Neural crest cell (in vitro differentiated cells): ENCODE measurements around the gene DCUN1D1. TPM values are rescaled to one million over a fixed set of nuclear protein-coding genes. Genes with fewer than 3 reads are reported as not detected.
A peak's percentile ranks its signal among the peaks of the same experiment; 100 is the strongest.

ENCODE experiments used
- DNase-seq: peaks from one replicate; pipeline ENCODE4 v3.0.0; 2021; ENCODE audit warnings: low read depth, mixed read lengths, low spot score
- H3K27ac Mint-ChIP-seq: one replicate; pipeline ENCODE4 v1.8.0; 2021; ENCODE audit warnings: mild to moderate bottlenecking, mixed read lengths; ENCODE audit not compliant: unreplicated experiment
- H3K27me3 Mint-ChIP-seq: 2 replicates; pipeline ENCODE4 v1.8.0; 2021; ENCODE audit warnings: low read depth, mild to moderate bottlenecking, mixed read lengths
- H3K36me3 Mint-ChIP-seq: 2 replicates; pipeline ENCODE4 v1.8.0; 2021; ENCODE audit warnings: low read depth, mild to moderate bottlenecking, mixed read lengths
- H3K4me1 Mint-ChIP-seq: 2 replicates; pipeline ENCODE4 v1.8.0; 2021; ENCODE audit warnings: mixed read lengths
- H3K4me3 Mint-ChIP-seq: one replicate; pipeline ENCODE4 v1.8.0; 2021; ENCODE audit warnings: mild to moderate bottlenecking, mixed read lengths
- H3K9me3 Mint-ChIP-seq: 2 replicates; pipeline ENCODE4 v1.8.0; 2021; ENCODE audit warnings: mixed read lengths
- CTCF ChIP-seq: fragments of 200-600 bp; sonication (generic); conservative IDR thresholded peaks from 2 replicates; pipeline ENCODE4 v1.5.0; 2021; ENCODE audit warnings: antibody characterized with exemption, mild to moderate bottlenecking
- total RNA-seq: library from RNA; stranded (reverse); gene quantifications from 2 replicates; pipeline ENCODE4 v1.2.1, GENCODE V29; 2021

DCUN1D1 gene
- total RNA-seq, 1 donor from 2014 or later: 48.3 TPM

DNA sequence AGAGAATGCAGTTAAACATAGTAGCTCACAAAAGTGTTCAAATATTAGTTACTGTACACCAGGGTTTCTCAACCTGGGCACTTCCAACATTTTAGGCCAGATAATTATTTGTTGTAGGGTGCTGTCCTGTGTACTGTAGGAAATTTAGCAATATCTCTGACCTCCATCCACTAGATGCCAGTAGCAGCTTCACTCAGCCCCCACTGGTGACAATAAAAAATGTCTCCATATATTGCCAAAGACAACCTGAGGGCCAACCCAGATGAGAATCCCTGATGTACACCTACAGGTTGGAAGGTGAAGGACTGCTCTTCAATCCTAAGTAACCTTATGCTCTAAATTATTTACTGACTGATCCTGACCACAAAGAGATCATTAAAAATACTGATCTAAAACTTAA lies 32.5 kb downstream of the DCUN1D1 start:
- no peak overlapping the region for H3K4me3 Mint-ChIP-seq
- peaks cover 9% of the 10 kb centered on the region for H3K9me3 Mint-ChIP-seq
- H3K27ac Mint-ChIP-seq: no peak overlapping the region
- peak; percentile 26 for TF ChIP-seq CTCF
- H3K4me1 Mint-ChIP-seq: no peaks in the 10 kb centered on the region
- peaks cover 37% of the 10 kb centered on the region for H3K36me3 Mint-ChIP-seq
- H3K27me3 Mint-ChIP-seq: no peaks in the 10 kb centered on the region
- DNase-seq: no peak

- no peaks in the 10 kb centered on the region for H3K27me3 Mint-ChIP-seq
- H3K36me3 Mint-ChIP-seq: peaks cover 11% of the 10 kb centered on the region
- no peaks in the 10 kb centered on the region for H3K9me3 Mint-ChIP-seq
- no peak for TF ChIP-seq CTCF
- H3K27ac Mint-ChIP-seq: no peak overlapping the region
- DNase-seq: no peak
- no peak overlapping the region for H3K4me3 Mint-ChIP-seq
- H3K4me1 Mint-ChIP-seq: no peaks in the 10 kb centered on the region
Measured at GRCh38 chr3:182941719-182942118, 38.6 kb downstream of the DCUN1D1 start.

DNA sequence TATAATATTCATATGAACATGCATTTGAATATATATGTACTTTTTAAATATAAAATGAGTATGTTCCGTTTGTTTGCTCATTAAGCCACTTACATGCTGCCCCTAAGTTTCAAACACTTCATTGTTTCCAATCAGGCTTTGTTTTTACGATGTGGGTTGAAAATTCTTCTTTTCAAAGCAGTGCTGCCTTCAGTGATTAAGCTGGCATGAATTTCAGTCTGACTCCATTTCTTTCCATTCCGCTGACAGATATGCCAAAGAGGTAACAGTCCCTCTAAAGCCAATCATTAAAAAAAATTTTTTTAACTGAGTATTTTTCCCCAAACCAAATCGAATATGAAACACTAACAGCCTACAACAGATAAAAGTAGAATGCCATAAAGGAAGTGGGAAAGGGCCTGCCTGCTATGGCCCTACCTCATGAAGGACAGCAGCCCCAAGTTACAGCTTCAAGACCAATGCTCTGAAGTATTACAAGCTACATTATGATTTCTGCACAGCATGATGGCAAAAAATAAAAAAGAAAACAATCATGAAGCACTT lies 40.0 kb downstream of the DCUN1D1 start:
- Mint-ChIP-seq H3K4me3 (no peak overlapping the region), H3K27ac (no peak overlapping the region), H3K9me3 (no peaks in the 10 kb centered on the region), H3K4me1 (no peaks in the 10 kb centered on the region), H3K36me3 (peaks cover 5% of the 10 kb centered on the region), H3K27me3 (no peaks in the 10 kb centered on the region)
- no peak for TF ChIP-seq CTCF
- DNase-seq: no peak

GRCh38 chr3:182937293-182938051 lies 42.9 kb downstream of the DCUN1D1 start:
- no peak overlapping the region for H3K4me3 Mint-ChIP-seq
- H3K4me1 Mint-ChIP-seq: no peaks in the 10 kb centered on the region
- no peak for DNase-seq
- no peak for TF ChIP-seq CTCF
- peaks cover 3% of the 10 kb centered on the region for H3K36me3 Mint-ChIP-seq
- peaks cover 3% of the 10 kb centered on the region for H3K9me3 Mint-ChIP-seq
- no peak overlapping the region for H3K27ac Mint-ChIP-seq
- H3K27me3 Mint-ChIP-seq: no peaks in the 10 kb centered on the region

- Mint-ChIP-seq H3K27ac (no peak overlapping the region), H3K4me3 (no peak overlapping the region), H3K27me3 (no peaks in the 10 kb centered on the region), H3K36me3 (peaks cover 6% of the 10 kb centered on the region), H3K9me3 (peaks cover 7% of the 10 kb centered on the region), H3K4me1 (no peaks in the 10 kb centered on the region)
- TF ChIP-seq CTCF: no peak
- no peak for DNase-seq
Measured at GRCh38 chr3:182936918-182937285, 43.4 kb downstream of the DCUN1D1 start.
